ENCODE data around the gene KRT14.
"Not testable (repeated sequence)": the region's sequence is repeated elsewhere in the genome, so short reads cannot be mapped to it uniquely, and the experiment has no call there.

KRT14 gene

GRCh38 chr17:41622340-41623183 lies 35.9 kb upstream of the KRT14 start:
- not testable (repeated sequence) for DNase-seq

GRCh38 chr17:41621916-41622315 lies 35.2 kb upstream of the KRT14 start:
- DNase-seq: no peak

GRCh38 chr17:41621435-41621817 lies 34.7 kb upstream of the KRT14 start:
- not testable (repeated sequence) for DNase-seq

GRCh38 chr17:41620583-41621434 lies 34.1 kb upstream of the KRT14 start:
- DNase-seq: no peak

- not testable (repeated sequence) for DNase-seq
These were observed 33.4 kb upstream of the KRT14 start for GRCh38 chr17:41619927-41620582.

GRCh38 chr17:41619036-41619926 lies 32.6 kb upstream of the KRT14 start:
- no peak for DNase-seq

GRCh38 chr17:41618341-41619035 lies 31.8 kb upstream of the KRT14 start:
- no peak for DNase-seq

- DNase-seq: no peak
These were observed 31.0 kb upstream of the KRT14 start for GRCh38 chr17:41617698-41618097.

GRCh38 chr17:41617136-41617535 lies 30.4 kb upstream of the KRT14 start:
- no peak for DNase-seq

- DNase-seq: not testable (repeated sequence)
These were observed 29.8 kb upstream of the KRT14 start for GRCh38 chr17:41616486-41616885.

- peak; percentile 32 for DNase-seq
These were observed 28.8 kb upstream of the KRT14 start for GRCh38 chr17:41615454-41615853.

- not testable (repeated sequence) for DNase-seq
These were observed 28.1 kb upstream of the KRT14 start for GRCh38 chr17:41614767-41615166.

GRCh38 chr17:41614098-41614497 lies 27.4 kb upstream of the KRT14 start:
- no peak for DNase-seq

- no peak for DNase-seq
These were observed 26.8 kb upstream of the KRT14 start for GRCh38 chr17:41613277-41614082.

GRCh38 chr17:41612376-41613160 lies 25.9 kb upstream of the KRT14 start, which contains the start of gene KRT16:
KRT16 (minus strand) TSS chr17:41612767; CDS start chr17:41612688, 79 bp downstream.
- not testable (repeated sequence) for DNase-seq

- no peak for DNase-seq
These were observed 24.4 kb upstream of the KRT14 start for GRCh38 chr17:41610965-41611640.

GRCh38 chr17:41610061-41610517 lies 23.4 kb upstream of the KRT14 start:
- DNase-seq: not testable (repeated sequence)

GRCh38 chr17:41606930-41607329 lies 20.2 kb upstream of the KRT14 start:
- not testable (repeated sequence) for DNase-seq

GRCh38 chr17:41602524-41602923 lies 15.8 kb upstream of the KRT14 start:
- DNase-seq: no peak

All from NCI-H510A treated with DMSO at 0.1 percent for 48 hours (cell line).